ENCODE results near the gene FAM110A.
A peak's percentile ranks its signal among the peaks of the same experiment; 100 is the strongest.
"Not testable (repeated sequence)": the region's sequence is repeated elsewhere in the genome, so short reads cannot be mapped to it uniquely, and the experiment has no call there.

FAM110A gene

GRCh38 chr20:845941-846893 is 12.7 kb downstream of the FAM110A start:
- in situ Hi-C loops (cut with MboI; ENCODE audit: low sequenced_read_pairs, unreplicated experiment): no loop called here
- TF ChIP-seq, protein P1, sequence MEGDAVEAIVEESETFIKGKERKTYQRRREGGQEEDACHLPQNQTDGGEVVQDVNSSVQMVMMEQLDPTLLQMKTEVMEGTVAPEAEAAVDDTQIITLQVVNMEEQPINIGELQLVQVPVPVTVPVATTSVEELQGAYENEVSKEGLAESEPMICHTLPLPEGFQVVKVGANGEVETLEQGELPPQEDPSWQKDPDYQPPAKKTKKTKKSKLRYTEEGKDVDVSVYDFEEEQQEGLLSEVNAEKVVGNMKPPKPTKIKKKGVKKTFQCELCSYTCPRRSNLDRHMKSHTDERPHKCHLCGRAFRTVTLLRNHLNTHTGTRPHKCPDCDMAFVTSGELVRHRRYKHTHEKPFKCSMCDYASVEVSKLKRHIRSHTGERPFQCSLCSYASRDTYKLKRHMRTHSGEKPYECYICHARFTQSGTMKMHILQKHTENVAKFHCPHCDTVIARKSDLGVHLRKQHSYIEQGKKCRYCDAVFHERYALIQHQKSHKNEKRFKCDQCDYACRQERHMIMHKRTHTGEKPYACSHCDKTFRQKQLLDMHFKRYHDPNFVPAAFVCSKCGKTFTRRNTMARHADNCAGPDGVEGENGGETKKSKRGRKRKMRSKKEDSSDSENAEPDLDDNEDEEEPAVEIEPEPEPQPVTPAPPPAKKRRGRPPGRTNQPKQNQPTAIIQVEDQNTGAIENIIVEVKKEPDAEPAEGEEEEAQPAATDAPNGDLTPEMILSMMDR (IDR thresholded peaks at IDR 0.05; ENCODE audit: borderline replicate concordance, control extremely low read depth, extremely low read depth, insufficient read depth, missing control alignments): no peak
- DNase-seq (ENCODE audit: low spot score): no peak

DNA sequence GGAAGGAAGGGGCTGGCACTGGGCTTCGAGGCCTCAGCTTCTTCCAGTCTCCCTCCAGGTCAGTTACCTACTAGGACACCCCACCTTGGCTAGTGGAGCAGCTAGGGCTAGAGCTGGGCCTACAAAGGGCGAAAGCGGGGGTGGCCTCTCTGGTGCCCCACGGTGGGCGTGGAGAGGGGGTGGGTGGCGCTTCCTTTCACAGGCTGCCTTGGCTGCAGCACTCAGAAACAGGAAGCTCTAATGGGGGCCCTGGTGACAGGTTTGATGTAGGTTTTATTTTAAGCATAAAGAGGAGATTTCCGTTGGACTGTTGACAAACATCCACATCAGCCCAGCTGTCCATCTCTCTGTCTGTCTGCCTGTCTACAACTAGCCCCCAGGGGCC is 13.4 kb downstream of the FAM110A start:
- peak; percentile 75 for DNase-seq (ENCODE audit: low spot score)
- TF ChIP-seq, protein P1 (IDR thresholded peaks at IDR 0.05; ENCODE audit: borderline replicate concordance, control extremely low read depth, extremely low read depth, insufficient read depth, missing control alignments): no peak
- in situ Hi-C loops (cut with MboI; ENCODE audit: low sequenced_read_pairs, unreplicated experiment): no loop called here

GRCh38 chr20:848193-848592 is 14.7 kb downstream of the FAM110A start:
- in situ Hi-C loops (cut with MboI; ENCODE audit: low sequenced_read_pairs, unreplicated experiment): no loop called here
- no peak for DNase-seq (ENCODE audit: low spot score)
- TF ChIP-seq, protein P1 (IDR thresholded peaks at IDR 0.05; ENCODE audit: borderline replicate concordance, control extremely low read depth, extremely low read depth, insufficient read depth, missing control alignments): no peak

DNA sequence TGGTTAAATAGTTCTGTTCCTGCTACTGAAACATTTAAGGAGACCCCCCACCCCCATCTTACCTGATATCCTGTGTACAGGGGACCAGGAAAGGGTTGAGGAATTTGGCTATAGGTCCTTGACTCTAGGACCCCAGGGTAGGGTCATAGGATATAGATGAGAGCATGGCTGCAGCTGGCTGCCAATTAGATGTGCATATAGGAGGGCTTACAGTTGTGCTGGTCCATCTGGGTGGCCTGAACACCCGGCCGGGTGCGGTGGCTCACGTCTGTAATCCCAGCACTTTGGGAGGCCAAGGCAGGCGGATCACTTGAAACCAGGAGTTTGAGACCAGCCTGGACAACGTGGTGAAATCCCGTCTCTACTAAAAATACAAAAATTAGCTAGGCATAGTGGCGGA is 15.2 kb downstream of the FAM110A start:
- DNase-seq (ENCODE audit: low spot score); in situ Hi-C loops (cut with MboI; ENCODE audit: low sequenced_read_pairs, unreplicated experiment): not testable (repeated sequence)

DNA sequence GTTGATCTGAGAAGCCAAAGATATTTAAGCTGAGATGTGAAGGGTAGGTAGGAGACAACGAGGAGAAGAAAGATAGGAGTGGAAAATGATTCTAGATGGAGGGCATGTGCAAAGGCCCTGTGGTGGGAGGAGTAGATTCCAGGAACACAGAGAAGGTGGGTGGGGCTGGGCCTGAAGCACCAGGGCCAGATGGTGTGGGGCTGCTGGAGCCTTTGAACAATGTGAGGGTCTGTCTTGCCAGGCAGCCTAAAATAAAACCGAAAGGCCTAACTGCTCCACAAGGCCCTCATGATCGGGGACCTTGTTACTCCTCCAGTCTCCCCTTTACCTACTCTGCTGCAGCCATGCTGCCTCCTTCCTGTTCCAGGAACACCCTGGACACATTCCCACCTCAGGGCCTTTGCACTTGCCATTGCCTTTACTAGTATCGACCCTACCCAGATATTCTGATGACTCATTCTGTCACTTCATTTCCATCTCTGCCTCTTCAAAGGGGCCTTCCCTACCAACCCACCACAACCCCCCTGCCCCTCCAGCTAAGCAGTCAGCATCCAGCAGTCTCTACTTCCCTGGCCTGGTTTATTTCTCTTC is 20.0 kb downstream of the FAM110A start:
- TF ChIP-seq, protein P1 (IDR thresholded peaks at IDR 0.05; ENCODE audit: borderline replicate concordance, control extremely low read depth, extremely low read depth, insufficient read depth, missing control alignments): no peak
- in situ Hi-C loops (cut with MboI; ENCODE audit: low sequenced_read_pairs, unreplicated experiment): no loop called here

GRCh38 chr20:854601-855000 is 21.1 kb downstream of the FAM110A start:
- no peak for DNase-seq (ENCODE audit: low spot score)
- in situ Hi-C loops (cut with MboI; ENCODE audit: low sequenced_read_pairs, unreplicated experiment): no loop called here
- TF ChIP-seq, protein P1 (IDR thresholded peaks at IDR 0.05; ENCODE audit: borderline replicate concordance, control extremely low read depth, extremely low read depth, insufficient read depth, missing control alignments): no peak

More for the DNA sequence above, 20.0 kb downstream of the FAM110A start:
- no peak for DNase-seq (ENCODE audit: low spot score)

All from GM13976 (cell line).